ENCODE results near the gene MAPRE2. TPM values are rescaled to one million over a fixed set of nuclear protein-coding genes. Genes with fewer than 3 reads are reported as not detected.

MAPRE2 gene
- total and polyA plus RNA-seq, 2 of the 13 experiments (the other 11 are each of a cell fraction or from before 2014, with no cell fraction given) = 34.5 to 67.9 TPM

DNA sequence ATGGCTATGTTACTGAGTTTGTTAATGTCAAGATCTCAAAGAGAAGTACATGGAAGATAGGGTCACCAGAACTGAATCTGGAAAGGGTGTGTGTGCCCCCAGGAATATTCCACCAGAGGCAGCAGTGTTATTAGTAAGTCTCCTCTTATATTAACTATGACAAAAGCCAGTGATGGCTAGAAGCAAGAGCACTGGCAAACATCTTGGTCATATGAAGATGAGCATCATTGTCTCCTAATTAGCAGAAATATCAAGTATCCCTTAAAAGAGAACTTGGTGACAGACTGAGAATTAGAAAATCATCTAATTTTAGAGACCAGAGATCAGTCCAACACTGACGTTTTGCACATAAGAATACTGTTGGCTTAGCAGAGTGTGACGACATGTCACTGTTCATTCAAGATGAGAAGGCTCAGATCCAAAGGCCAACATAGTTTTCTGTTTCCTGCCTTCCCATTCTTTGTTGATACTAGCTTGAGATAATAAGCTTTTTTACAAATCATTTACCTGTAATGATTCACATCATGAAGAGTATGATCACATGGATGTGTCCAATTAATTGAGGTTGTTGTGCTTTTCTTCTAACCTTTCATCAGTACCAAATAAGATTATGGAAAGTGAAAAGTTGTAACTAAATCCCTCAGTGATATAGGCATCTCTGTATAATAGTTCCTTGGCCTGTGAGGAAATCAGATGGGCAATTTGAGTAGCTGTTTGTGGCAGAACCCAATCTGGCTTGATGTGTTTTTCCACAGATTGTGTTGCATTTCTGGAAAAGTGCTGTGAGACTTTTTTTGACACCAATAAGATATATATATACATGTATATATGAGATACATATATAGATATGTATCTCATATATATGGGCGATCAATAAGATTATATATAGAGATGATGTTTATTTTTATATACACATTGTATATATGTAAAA, 44.5 kb downstream of the MAPRE2 start (continued):
- TF ChIP-seq, protein P1, sequence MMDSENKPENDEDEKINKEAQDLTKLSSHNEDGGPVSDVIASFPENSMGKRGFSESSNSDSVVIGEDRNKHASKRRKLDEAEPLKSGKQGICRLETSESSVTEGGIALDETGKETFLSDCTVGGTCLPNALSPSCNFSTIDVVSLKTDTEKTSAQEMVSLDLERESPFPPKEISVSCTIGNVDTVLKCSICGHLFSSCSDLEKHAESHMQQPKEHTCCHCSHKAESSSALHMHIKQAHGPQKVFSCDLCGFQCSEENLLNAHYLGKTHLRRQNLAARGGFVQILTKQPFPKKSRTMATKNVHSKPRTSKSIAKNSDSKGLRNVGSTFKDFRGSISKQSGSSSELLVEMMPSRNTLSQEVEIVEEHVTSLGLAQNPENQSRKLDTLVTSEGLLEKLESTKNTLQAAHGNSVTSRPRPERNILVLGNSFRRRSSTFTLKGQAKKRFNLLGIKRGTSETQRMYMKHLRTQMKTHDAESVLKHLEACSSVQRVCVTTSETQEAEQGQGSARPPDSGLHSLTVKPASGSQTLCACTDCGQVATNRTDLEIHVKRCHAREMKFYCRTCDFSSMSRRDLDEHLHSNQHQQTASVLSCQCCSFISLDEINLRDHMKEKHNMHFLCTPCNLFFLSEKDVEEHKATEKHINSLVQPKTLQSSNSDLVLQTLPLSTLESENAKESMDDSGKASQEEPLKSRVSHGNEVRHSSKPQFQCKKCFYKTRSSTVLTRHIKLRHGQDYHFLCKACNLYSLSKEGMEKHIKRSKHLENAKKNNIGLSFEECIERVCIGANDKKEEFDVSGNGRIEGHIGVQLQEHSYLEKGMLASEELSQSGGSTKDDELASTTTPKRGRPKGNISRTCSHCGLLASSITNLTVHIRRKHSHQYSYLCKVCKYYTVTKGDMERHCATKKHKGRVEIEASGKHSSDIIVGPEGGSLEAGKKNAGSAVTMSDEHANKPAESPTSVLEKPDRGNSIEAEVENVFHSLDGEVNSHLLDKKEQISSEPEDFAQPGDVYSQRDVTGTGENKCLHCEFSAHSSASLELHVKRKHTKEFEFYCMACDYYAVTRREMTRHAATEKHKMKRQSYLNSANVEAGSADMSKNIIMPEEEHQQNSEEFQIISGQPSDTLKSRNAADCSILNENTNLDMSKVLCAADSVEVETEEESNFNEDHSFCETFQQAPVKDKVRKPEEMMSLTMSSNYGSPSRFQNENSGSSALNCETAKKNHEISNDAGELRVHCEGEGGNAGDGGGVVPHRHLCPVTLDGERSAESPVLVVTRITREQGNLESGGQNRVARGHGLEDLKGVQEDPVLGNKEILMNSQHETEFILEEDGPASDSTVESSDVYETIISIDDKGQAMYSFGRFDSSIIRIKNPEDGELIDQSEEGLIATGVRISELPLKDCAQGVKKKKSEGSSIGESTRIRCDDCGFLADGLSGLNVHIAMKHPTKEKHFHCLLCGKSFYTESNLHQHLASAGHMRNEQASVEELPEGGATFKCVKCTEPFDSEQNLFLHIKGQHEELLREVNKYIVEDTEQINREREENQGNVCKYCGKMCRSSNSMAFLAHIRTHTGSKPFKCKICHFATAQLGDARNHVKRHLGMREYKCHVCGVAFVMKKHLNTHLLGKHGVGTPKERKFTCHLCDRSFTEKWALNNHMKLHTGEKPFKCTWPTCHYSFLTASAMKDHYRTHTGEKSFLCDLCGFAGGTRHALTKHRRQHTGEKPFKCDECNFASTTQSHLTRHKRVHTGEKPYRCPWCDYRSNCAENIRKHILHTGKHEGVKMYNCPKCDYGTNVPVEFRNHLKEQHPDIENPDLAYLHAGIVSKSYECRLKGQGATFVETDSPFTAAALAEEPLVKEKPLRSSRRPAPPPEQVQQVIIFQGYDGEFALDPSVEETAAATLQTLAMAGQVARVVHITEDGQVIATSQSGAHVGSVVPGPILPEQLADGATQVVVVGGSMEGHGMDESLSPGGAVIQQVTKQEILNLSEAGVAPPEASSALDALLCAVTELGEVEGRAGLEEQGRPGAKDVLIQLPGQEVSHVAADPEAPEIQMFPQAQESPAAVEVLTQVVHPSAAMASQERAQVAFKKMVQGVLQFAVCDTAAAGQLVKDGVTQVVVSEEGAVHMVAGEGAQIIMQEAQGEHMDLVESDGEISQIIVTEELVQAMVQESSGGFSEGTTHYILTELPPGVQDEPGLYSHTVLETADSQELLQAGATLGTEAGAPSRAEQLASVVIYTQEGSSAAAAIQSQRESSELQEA (CRISPR knock-in tag; IDR thresholded peaks at IDR 0.05; ENCODE audit: not compliant biosample characterization) = no peak
- 0 out of 2 replicates have a peak, but pooled peaks have one; percentile 16 for TF ChIP-seq GATAD2A (CRISPR knock-in tag; IDR thresholded peaks at IDR 0.05)
- TF ChIP-seq NR1H2 (CRISPR knock-in tag; IDR thresholded peaks at IDR 0.05; ENCODE audit: borderline replicate concordance, low read depth) = no peak
- TF ChIP-seq NFIB (CRISPR knock-in tag; IDR thresholded peaks at IDR 0.05; ENCODE audit: borderline replicate concordance) = no peak
- no peak for TF ChIP-seq ZSCAN22 (CRISPR knock-in tag; IDR thresholded peaks at IDR 0.05)
- TF ChIP-seq ZNF709 (CRISPR knock-in tag; IDR thresholded peaks at IDR 0.05) = no peak
- TF ChIP-seq ZBTB7B (CRISPR knock-in tag; IDR thresholded peaks at IDR 0.05) = no peak
- no peak for TF ChIP-seq MYNN (CRISPR knock-in tag; IDR thresholded peaks at IDR 0.05; ENCODE audit: low read depth)
- no peak for TF ChIP-seq FLYWCH1 (CRISPR knock-in tag; IDR thresholded peaks at IDR 0.05)
- no peak for TF ChIP-seq CBFB (CRISPR knock-in tag; IDR thresholded peaks at IDR 0.05)
- 0 out of 2 replicates have a peak, but pooled peaks have one; percentile 35 for TF ChIP-seq DPF2 (CRISPR knock-in tag; IDR thresholded peaks at IDR 0.05; ENCODE audit: borderline replicate concordance, low read depth)
- no peak for TF ChIP-seq ZNF501 (CRISPR knock-in tag; IDR thresholded peaks at IDR 0.05)
- no peak for TF ChIP-seq TGIF2 (CRISPR knock-in tag; IDR thresholded peaks at IDR 0.05)
- no peak for TF ChIP-seq ZNF674 (CRISPR knock-in tag; IDR thresholded peaks at IDR 0.05; ENCODE audit: low read depth)
- no peak for TF ChIP-seq FOSL1 (CRISPR knock-in tag; IDR thresholded peaks at IDR 0.05; ENCODE audit: borderline replicate concordance)
- TF ChIP-seq ZNF644 (CRISPR knock-in tag; IDR thresholded peaks at IDR 0.05; ENCODE audit: low read depth) = peak; percentile 45; the same call in 1 of the 2 replicates
- no peak for TF ChIP-seq SNAPC2 (CRISPR knock-in tag; IDR thresholded peaks at IDR 0.05)
- TF ChIP-seq ZSCAN29 (CRISPR knock-in tag; conservative IDR thresholded peaks at IDR 0.05) = no peak
- TF ChIP-seq ELF3 (CRISPR knock-in tag; IDR thresholded peaks at IDR 0.05) = 0 out of 2 replicates have a peak, but pooled peaks have one; percentile 20
- no peak for TF ChIP-seq SPEN (CRISPR knock-in tag; IDR thresholded peaks at IDR 0.05; ENCODE audit: low read depth)
- TF ChIP-seq TBL1XR1 (IDR thresholded peaks at IDR 0.05; ENCODE audit: borderline replicate concordance, low read length, partially characterized antibody) = no peak

Data from HepG2 (cell line).